Testis (tissue), 3 donors: Measurements from ENCODE around the gene PRR23E. TPM values are rescaled to one million over a fixed set of nuclear protein-coding genes. Genes with fewer than 3 reads are reported as not detected.

Source experiments
- DNase-seq: peaks from one replicate; pipeline ENCODE4 v3.0.0-alpha.2; 2019
- H3K27ac ChIP-seq, 2 donors: fragments of 200-600 bp; sonication (generic); one replicate each; pipeline ENCODE4 v1.5.1; 2019
- H3K27me3 ChIP-seq: fragments of 200-600 bp; sonication (generic); one replicate; pipeline ENCODE4 v1.5.1; 2019
- H3K36me3 ChIP-seq: fragments of 200-600 bp; sonication (generic); one replicate; pipeline ENCODE4 v1.5.1; 2017; ENCODE audit warnings: low read depth; ENCODE audit errors: missing control alignments
- H3K4me1 ChIP-seq: fragments of 200-600 bp; sonication (generic); one replicate; pipeline ENCODE4 v1.5.1; 2019
- H3K4me3 ChIP-seq, 2 donors: fragments of 200-600 bp; sonication (generic); one replicate each; pipeline ENCODE4 v1.5.1; 2017 to 2019
- H3K9me3 ChIP-seq: fragments of 200-600 bp; sonication (generic); one replicate; pipeline ENCODE4 v1.5.1; 2017
- POLR2A ChIP-seq: fragments of 450-650 bp; IDR thresholded peaks from one replicate; pipeline ENCODE4 v1.6.1; 2017; ENCODE audit warnings: antibody characterized with exemption, mild to moderate bottlenecking, moderate library complexity
- WGBS, 2 donors: methylation state at CpG; one replicate each; pipeline ENCODE4 v1.1.5; 2018; 5-methylcytosine and 5-hydroxymethylcytosine counted together
- intact Hi-C: fragments of 100-400 bp; cut with DNase I; formaldehyde crosslinking; loops from one replicate; pipeline ENCODE4 v1.15.1; 2023; ENCODE audit warnings: low total_unique reads
- polyA plus RNA-seq: library from polyadenylated mRNA; stranded (reverse); fragments of 350-450 nt; fragmentation: Illumina TruSeq; extraction: RNeasy Lipid Tissue Mini Kit (QIAGEN cat#74804); gene quantifications from one replicate; pipeline ENCODE4 v1.2.3, GENCODE V29; 2014; ENCODE audit warnings: low read depth, low replicate concordance; ENCODE audit not compliant: insufficient read depth
- total RNA-seq, 2 donors: library from RNA; depleted of rRNA; stranded (reverse); fragments of >200 nt; gene quantifications; one replicate each; pipeline ENCODE4 v1.2.3, GENCODE V29; 2016
- TF ChIP-seq, protein P1 (sequence below), 3 experiments: fragments of 450-650 bp in 2 of 3; fragments of 200-600 bp in 1 of 3; sonication (generic) in 1 of 3; IDR thresholded peaks; one replicate each; pipeline ENCODE4 v1.5.1; 2016 to 2019; ENCODE audit warnings: antibody characterized with exemption in 3 of 3, mild to moderate bottlenecking in 2 of 3, moderate library complexity in 1 of 3

Gene PRR23E
- total and polyA plus RNA-seq, 3 donors from 2014 or later, result 0.87 to 1.5 (median 1.0) TPM

GRCh38 chr3:127157171-127157828, 35.6 kb upstream of the PRR23E start:
- H3K9me3 ChIP-seq, result no peaks in the 10 kb centered on the region
- intact Hi-C loops, result no loop called here
- H3K27ac ChIP-seq, result no peak overlapping the region
- no peak for DNase-seq
- no peak overlapping the region for H3K4me3 ChIP-seq
- no peaks in the 10 kb centered on the region for H3K36me3 ChIP-seq
- H3K4me1 ChIP-seq, result no peaks in the 10 kb centered on the region
- no peak for TF ChIP-seq POLR2A
- TF ChIP-seq, protein P1, sequence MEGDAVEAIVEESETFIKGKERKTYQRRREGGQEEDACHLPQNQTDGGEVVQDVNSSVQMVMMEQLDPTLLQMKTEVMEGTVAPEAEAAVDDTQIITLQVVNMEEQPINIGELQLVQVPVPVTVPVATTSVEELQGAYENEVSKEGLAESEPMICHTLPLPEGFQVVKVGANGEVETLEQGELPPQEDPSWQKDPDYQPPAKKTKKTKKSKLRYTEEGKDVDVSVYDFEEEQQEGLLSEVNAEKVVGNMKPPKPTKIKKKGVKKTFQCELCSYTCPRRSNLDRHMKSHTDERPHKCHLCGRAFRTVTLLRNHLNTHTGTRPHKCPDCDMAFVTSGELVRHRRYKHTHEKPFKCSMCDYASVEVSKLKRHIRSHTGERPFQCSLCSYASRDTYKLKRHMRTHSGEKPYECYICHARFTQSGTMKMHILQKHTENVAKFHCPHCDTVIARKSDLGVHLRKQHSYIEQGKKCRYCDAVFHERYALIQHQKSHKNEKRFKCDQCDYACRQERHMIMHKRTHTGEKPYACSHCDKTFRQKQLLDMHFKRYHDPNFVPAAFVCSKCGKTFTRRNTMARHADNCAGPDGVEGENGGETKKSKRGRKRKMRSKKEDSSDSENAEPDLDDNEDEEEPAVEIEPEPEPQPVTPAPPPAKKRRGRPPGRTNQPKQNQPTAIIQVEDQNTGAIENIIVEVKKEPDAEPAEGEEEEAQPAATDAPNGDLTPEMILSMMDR (IDR thresholded peaks at IDR 0.05), result no peak
- WGBS, 2 donors, result 35 to 39% methylated on average over 8 to 13 of the region's 14 CpGs
- H3K27me3 ChIP-seq, result no peaks in the 10 kb centered on the region

DNA sequence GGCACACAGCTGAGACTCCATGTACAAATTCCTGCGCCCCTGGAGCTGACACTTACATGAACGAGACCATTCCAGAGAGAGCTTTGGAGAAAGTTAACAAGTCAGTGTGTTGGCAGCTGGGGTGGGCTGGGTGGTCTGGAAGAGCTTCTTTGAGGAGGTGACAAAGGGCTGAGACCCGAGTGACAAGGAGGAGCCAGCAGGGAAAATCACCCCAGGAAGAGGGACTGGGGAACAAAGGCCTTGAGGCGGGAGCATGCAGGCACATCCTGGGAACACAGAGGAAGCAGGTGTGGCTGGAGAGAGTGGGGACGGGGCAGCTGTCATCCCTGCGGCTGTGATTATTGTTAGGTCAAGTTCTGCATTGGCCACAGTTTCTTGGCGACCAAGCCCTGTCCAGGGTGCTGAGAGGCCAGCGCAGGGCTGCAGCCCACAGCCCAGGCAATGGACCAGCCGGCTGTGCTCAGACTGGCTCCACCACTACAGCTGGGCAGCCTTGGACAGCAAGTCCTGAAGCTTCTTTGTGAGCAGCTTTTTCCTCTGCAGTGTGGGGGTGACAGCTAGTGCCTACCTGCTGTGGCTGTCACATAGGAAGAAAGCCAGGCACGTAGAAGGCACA, 34.2 kb upstream of the PRR23E start:
- Histone ChIP-seq H3K4me3 (no peak overlapping the region), H3K9me3 (no peaks in the 10 kb centered on the region), H3K27me3 (no peaks in the 10 kb centered on the region), H3K27ac (no peak overlapping the region), H3K36me3 (no peaks in the 10 kb centered on the region), H3K4me1 (no peaks in the 10 kb centered on the region)
- WGBS, 2 donors, result 43 to 47% methylated on average over 9 to 10 of the region's 10 CpGs
- peak; percentile 38 for DNase-seq
- intact Hi-C loops, result no loop called here
- no peak for TF ChIP-seq POLR2A
- TF ChIP-seq, protein P1 (IDR thresholded peaks at IDR 0.05), result no peak

GRCh38 chr3:127159543-127159942, 33.4 kb upstream of the PRR23E start:
- no peaks in the 10 kb centered on the region for H3K27me3 ChIP-seq
- H3K36me3 ChIP-seq, result no peaks in the 10 kb centered on the region
- WGBS, 2 donors, result 26 to 39% methylated on average over 7 of the region's 7 CpGs
- TF ChIP-seq POLR2A, result no peak
- TF ChIP-seq, protein P1 (IDR thresholded peaks at IDR 0.05), result no peak
- H3K4me3 ChIP-seq, result no peak overlapping the region
- H3K4me1 ChIP-seq, result no peaks in the 10 kb centered on the region
- no peak overlapping the region for H3K27ac ChIP-seq
- intact Hi-C loops, result no loop called here
- no peak for DNase-seq
- H3K9me3 ChIP-seq, result no peaks in the 10 kb centered on the region

DNA sequence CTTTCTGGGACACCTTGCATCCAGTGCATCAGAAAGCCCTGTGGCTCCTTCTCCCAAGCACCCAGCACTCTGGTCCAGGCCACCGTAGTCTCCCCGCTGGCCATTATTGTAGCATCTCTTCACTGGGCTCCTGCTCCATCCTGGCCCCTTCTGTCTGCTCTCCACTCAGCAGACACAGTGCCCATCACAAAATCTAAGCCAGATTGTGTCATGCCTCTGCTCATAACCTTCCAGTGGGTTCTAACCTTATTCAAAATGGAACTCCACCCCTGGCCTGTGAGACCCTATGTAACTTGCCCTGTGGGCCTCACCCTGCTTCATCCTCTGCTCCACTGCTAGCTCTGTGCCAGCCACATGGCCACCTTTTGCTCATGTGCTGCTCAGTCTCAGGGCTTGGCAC, 31.7 kb upstream of the PRR23E start:
- TF ChIP-seq POLR2A, result no peak
- TF ChIP-seq, protein P1 (IDR thresholded peaks at IDR 0.05), result no peak
- no peak for DNase-seq
- intact Hi-C loops, result no loop called here
- Histone ChIP-seq H3K9me3 (no peaks in the 10 kb centered on the region), H3K27ac (no peak overlapping the region), H3K27me3 (no peaks in the 10 kb centered on the region), H3K4me1 (no peaks in the 10 kb centered on the region), H3K36me3 (no peaks in the 10 kb centered on the region), H3K4me3 (no peak overlapping the region)
- WGBS, 2 donors, result 92 to 93% methylated on average over 2 of the region's 2 CpGs
